Measurements from ENCODE around the gene CDC42EP3. TPM values are rescaled to one million over a fixed set of nuclear protein-coding genes. Genes with fewer than 3 reads are reported as not detected.

Gene CDC42EP3
- total and polyA plus RNA-seq, 2 experiments from 2014 or later: 19.3 to 33.0 TPM

- TF ChIP-seq EZH2phosphoT487 (IDR thresholded peaks at IDR 0.05; ENCODE audit: low read depth, severe bottlenecking, unreplicated experiment): no peak
- TF ChIP-seq, protein P1, sequence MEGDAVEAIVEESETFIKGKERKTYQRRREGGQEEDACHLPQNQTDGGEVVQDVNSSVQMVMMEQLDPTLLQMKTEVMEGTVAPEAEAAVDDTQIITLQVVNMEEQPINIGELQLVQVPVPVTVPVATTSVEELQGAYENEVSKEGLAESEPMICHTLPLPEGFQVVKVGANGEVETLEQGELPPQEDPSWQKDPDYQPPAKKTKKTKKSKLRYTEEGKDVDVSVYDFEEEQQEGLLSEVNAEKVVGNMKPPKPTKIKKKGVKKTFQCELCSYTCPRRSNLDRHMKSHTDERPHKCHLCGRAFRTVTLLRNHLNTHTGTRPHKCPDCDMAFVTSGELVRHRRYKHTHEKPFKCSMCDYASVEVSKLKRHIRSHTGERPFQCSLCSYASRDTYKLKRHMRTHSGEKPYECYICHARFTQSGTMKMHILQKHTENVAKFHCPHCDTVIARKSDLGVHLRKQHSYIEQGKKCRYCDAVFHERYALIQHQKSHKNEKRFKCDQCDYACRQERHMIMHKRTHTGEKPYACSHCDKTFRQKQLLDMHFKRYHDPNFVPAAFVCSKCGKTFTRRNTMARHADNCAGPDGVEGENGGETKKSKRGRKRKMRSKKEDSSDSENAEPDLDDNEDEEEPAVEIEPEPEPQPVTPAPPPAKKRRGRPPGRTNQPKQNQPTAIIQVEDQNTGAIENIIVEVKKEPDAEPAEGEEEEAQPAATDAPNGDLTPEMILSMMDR (IDR thresholded peaks at IDR 0.05; ENCODE audit: poor library complexity): no peak
- no peak for TF ChIP-seq EZH2 (IDR thresholded peaks at IDR 0.05; ENCODE audit: borderline replicate concordance)
- Histone ChIP-seq H3K4me2 (no peak overlapping the region), H2AFZ (no peak overlapping the region), H3K4me1 (ENCODE audit: insufficient read depth) (no peaks in the 10 kb centered on the region), H4K20me1 (ENCODE audit: insufficient read depth, poor library complexity, severe bottlenecking) (no peaks in the 10 kb centered on the region), H3K4me3 (no peak overlapping the region), H3K9me2 (replicated peaks; ENCODE audit: insufficient read depth) (no peaks in the 10 kb centered on the region), H3K27me3 (no peaks in the 10 kb centered on the region), H3K79me2 (no peaks in the 10 kb centered on the region), H3K36me3 (replicated peaks; ENCODE audit: insufficient read depth, low read depth) (no peaks in the 10 kb centered on the region), H3K9me3 (ENCODE audit: low read depth) (no peaks in the 10 kb centered on the region), H3K27ac (no peak overlapping the region)
- 53% methylated on average over 1 of the region's 1 CpG for WGBS (ENCODE audit: low lambda C conversion rate, missing lambda C conversion rate)
- peak; percentile 48 for DNase-seq (ENCODE audit: low spot score)
Observed at GRCh38 chr2:37711308-37711731, 39.9 kb upstream of the CDC42EP3 start.

DNA sequence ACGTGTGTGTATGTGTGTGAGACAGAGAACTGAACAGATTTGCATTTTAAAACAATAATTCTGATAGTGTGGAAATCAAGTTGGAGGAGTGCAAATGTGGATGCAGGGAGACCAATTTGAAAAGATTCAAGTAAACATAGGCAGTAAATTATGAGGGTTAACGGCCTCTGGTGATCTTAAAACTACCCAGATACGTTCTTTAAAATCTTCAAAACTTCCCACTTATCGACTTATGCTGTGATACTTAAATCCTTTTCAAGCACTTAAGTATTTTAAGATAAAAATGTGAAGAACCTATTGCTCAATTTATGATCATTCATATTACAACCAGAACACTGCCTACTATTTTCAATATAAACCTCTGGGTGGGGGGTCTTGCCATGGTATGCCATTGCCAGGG lies 37.7 kb upstream of the CDC42EP3 start:
- no peak overlapping the region for H3K27ac ChIP-seq
- H3K9me2 ChIP-seq (replicated peaks; ENCODE audit: insufficient read depth): no peaks in the 10 kb centered on the region
- no peak overlapping the region for H3K4me3 ChIP-seq
- no peak overlapping the region for H3K4me2 ChIP-seq
- no peaks in the 10 kb centered on the region for H3K79me2 ChIP-seq
- no peak overlapping the region for H2AFZ ChIP-seq
- H4K20me1 ChIP-seq (ENCODE audit: insufficient read depth, poor library complexity, severe bottlenecking): no peaks in the 10 kb centered on the region
- no peaks in the 10 kb centered on the region for H3K9me3 ChIP-seq (ENCODE audit: low read depth)
- no peaks in the 10 kb centered on the region for H3K4me1 ChIP-seq (ENCODE audit: insufficient read depth)
- no peaks in the 10 kb centered on the region for H3K36me3 ChIP-seq (replicated peaks; ENCODE audit: insufficient read depth, low read depth)
- DNase-seq (ENCODE audit: low spot score): no peak
- WGBS (ENCODE audit: low lambda C conversion rate, missing lambda C conversion rate): 39% methylated on average over 4 of the region's 4 CpGs
- no peaks in the 10 kb centered on the region for H3K27me3 ChIP-seq
- TF ChIP-seq EZH2 (IDR thresholded peaks at IDR 0.05; ENCODE audit: borderline replicate concordance) (no peak), EZH2phosphoT487 (IDR thresholded peaks at IDR 0.05; ENCODE audit: low read depth, severe bottlenecking, unreplicated experiment) (no peak)
- TF ChIP-seq, protein P1 (IDR thresholded peaks at IDR 0.05; ENCODE audit: poor library complexity): no peak

DNA sequence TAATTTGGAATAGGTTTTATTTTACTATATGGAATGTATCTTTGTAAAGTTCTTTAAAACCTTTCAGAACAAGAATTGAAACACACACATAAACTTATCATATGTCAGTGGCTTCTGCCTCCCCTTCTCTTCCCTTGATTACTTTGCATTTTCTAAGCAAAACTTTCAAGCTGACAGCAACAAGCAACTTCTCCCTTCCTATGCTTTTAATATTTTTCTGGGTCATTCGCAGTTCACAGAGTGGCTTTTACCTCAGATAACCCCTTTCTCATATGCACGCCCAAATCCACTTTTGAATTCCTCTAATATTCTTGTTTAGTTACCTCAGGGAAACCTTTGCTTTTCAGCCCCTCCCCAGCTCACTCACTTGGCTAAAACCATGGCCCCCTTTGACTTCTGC lies 36.7 kb upstream of the CDC42EP3 start:
- TF ChIP-seq EZH2phosphoT487 (IDR thresholded peaks at IDR 0.05; ENCODE audit: low read depth, severe bottlenecking, unreplicated experiment): no peak
- TF ChIP-seq, protein P1 (IDR thresholded peaks at IDR 0.05; ENCODE audit: poor library complexity): no peak
- no peaks in the 10 kb centered on the region for H3K9me2 ChIP-seq (replicated peaks; ENCODE audit: insufficient read depth)
- no peak overlapping the region for H3K4me2 ChIP-seq
- no peaks in the 10 kb centered on the region for H3K79me2 ChIP-seq
- no peaks in the 10 kb centered on the region for H3K9me3 ChIP-seq (ENCODE audit: low read depth)
- H3K4me3 ChIP-seq: no peak overlapping the region
- WGBS (ENCODE audit: low lambda C conversion rate, missing lambda C conversion rate): 86% methylated on average over 2 of the region's 2 CpGs
- no peaks in the 10 kb centered on the region for H4K20me1 ChIP-seq (ENCODE audit: insufficient read depth, poor library complexity, severe bottlenecking)
- no peaks in the 10 kb centered on the region for H3K27me3 ChIP-seq
- H3K27ac ChIP-seq: no peak overlapping the region
- no peaks in the 10 kb centered on the region for H3K4me1 ChIP-seq (ENCODE audit: insufficient read depth)
- no peak for DNase-seq (ENCODE audit: low spot score)
- no peaks in the 10 kb centered on the region for H3K36me3 ChIP-seq (replicated peaks; ENCODE audit: insufficient read depth, low read depth)
- no peak overlapping the region for H2AFZ ChIP-seq

DNA sequence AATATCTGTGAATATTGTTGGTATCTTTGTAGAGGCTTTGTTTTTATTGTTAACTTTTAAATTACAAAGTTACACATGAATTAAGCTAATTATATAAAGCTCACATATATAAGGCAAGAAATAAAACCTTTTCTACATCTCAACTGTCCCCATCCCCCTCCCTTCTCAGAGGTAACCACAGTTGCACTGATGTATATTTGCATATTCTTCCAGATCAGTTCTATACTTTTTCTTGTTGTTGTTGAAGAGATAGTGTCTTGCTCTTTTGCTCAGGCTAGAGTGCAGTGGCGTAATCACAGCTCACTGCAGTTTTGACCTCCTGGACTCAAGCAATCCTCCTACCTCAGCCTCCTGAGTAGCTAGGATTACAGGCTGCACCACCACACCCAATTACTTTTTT lies 36.0 kb upstream of the CDC42EP3 start:
- WGBS (ENCODE audit: low lambda C conversion rate, missing lambda C conversion rate): 93% methylated on average over 1 of the region's 1 CpG

More for the DNA sequence above, 36.0 kb upstream of the CDC42EP3 start:
- H3K4me3 ChIP-seq: no peak overlapping the region
- no peak overlapping the region for H3K27ac ChIP-seq
- no peaks in the 10 kb centered on the region for H3K9me2 ChIP-seq (replicated peaks; ENCODE audit: insufficient read depth)
- H3K36me3 ChIP-seq (replicated peaks; ENCODE audit: insufficient read depth, low read depth): no peaks in the 10 kb centered on the region
- no peaks in the 10 kb centered on the region for H3K4me1 ChIP-seq (ENCODE audit: insufficient read depth)
- no peaks in the 10 kb centered on the region for H3K79me2 ChIP-seq
- H3K4me2 ChIP-seq: no peak overlapping the region
- no peaks in the 10 kb centered on the region for H3K27me3 ChIP-seq
- no peaks in the 10 kb centered on the region for H4K20me1 ChIP-seq (ENCODE audit: insufficient read depth, poor library complexity, severe bottlenecking)
- H3K9me3 ChIP-seq (ENCODE audit: low read depth): no peaks in the 10 kb centered on the region
- DNase-seq (ENCODE audit: low spot score): no peak
- no peak for TF ChIP-seq EZH2 (IDR thresholded peaks at IDR 0.05; ENCODE audit: borderline replicate concordance)
- no peak overlapping the region for H2AFZ ChIP-seq

Data from hepatocyte (in vitro differentiated cells).